ENCODE results near the gene LSM14B. TPM values are rescaled to one million over a fixed set of nuclear protein-coding genes. Genes with fewer than 3 reads are reported as not detected.
"Not testable (repeated sequence)": the region's sequence is repeated elsewhere in the genome, so short reads cannot be mapped to it uniquely, and the experiment has no call there.

Gene LSM14B
- 65.6 TPM for polyA plus RNA-seq (2012; ENCODE audit: insufficient read depth, insufficient read length, low read depth)

DNA sequence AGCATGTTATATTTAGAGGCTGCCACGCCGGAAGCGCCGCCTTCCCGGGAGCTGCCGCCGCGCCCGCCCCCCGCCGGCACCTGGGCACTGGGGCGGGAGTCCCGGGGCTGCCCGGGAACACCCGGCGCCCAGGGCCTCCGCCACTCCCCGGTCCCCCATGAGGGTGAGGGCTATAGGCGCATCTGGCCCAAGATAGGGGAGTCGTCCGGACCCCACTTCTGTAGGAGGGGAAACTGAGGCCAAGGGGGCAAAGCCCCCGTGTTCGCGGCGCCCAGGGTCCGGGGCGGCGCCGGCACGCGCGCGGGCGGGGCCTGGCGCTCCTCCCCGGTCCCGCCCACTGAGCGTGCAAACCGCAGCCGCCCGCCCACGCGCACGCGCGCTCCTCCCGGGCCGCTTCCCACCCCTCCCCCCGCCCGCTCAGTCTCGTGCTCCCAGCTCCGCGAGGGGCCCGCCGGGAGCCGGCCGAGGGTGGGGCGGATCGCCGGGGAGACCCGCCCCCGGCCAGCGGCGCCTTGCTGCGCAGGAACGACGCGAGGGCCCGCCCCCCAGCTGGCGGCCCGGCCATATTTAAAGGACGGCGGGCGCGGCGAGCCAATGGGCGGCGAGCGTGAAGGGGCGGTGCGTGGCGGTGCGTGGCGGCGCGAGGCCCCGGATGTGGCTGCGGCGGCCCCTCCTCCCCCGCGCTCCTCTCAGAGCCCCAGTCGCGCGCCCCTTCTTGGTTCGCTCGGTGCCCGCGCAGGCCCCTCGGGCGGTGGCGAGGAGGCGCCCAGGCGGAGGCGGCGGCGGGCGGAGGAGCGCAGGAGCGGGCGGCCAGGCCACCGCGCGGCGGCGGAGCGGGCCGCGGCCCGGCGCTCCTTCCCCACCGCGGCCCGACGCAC is at the start of gene LSM14B:
TSS of gene LSM14B (plus strand) at position 700 of the 878 bp plus-strand sequence. CDS start 192 bp downstream, outside the sequence.
- TF ChIP-seq, protein P1, sequence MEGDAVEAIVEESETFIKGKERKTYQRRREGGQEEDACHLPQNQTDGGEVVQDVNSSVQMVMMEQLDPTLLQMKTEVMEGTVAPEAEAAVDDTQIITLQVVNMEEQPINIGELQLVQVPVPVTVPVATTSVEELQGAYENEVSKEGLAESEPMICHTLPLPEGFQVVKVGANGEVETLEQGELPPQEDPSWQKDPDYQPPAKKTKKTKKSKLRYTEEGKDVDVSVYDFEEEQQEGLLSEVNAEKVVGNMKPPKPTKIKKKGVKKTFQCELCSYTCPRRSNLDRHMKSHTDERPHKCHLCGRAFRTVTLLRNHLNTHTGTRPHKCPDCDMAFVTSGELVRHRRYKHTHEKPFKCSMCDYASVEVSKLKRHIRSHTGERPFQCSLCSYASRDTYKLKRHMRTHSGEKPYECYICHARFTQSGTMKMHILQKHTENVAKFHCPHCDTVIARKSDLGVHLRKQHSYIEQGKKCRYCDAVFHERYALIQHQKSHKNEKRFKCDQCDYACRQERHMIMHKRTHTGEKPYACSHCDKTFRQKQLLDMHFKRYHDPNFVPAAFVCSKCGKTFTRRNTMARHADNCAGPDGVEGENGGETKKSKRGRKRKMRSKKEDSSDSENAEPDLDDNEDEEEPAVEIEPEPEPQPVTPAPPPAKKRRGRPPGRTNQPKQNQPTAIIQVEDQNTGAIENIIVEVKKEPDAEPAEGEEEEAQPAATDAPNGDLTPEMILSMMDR (IDR thresholded peaks at IDR 0.05; ENCODE audit: low read depth, low read length), result no peak
- Histone ChIP-seq H3K4me1 (peaks cover 6% of the 10 kb centered on the region; the same call in 1 of the 2 replicates), H3K9me3 (no peaks in the 10 kb centered on the region), H3K4me3 (ENCODE audit: low read depth, low read length) (peak within 1 kb of the TSS; percentile 74), H3K27me3 (no peaks in the 10 kb centered on the region), H3K36me3 (peaks cover 31% of the 10 kb centered on the region)
- DNase-seq, result peak; percentile 98

DNA sequence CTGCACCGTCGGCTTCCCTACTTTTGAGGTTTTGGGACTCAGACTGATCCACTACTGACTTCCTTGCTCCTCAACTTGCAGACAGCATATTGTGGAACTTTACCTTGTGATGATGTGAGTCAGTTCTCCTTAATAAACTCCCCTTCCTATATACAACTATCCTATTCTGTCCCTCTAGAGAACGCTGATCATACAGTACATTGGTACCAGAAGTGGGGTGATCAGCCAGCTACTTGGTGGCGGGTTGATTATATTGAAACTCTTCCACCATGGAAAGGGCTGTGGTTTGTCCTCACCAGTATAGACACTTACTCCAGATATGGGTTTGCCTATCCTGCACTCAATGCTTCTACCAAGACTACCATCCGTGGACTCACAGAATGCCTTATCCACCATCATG is 49.0 kb upstream of the LSM14B start:
- no peaks in the 10 kb centered on the region for H3K36me3 ChIP-seq
- DNase-seq, result no peak
- no peaks in the 10 kb centered on the region for H3K4me1 ChIP-seq
- no peak overlapping the region for H3K4me3 ChIP-seq (ENCODE audit: low read depth, low read length)
- peaks cover 6% of the 10 kb centered on the region; the same call in 1 of the 2 replicates for H3K9me3 ChIP-seq
- no peaks in the 10 kb centered on the region for H3K27me3 ChIP-seq
- TF ChIP-seq, protein P1 (IDR thresholded peaks at IDR 0.05; ENCODE audit: low read depth, low read length), result no peak

DNA sequence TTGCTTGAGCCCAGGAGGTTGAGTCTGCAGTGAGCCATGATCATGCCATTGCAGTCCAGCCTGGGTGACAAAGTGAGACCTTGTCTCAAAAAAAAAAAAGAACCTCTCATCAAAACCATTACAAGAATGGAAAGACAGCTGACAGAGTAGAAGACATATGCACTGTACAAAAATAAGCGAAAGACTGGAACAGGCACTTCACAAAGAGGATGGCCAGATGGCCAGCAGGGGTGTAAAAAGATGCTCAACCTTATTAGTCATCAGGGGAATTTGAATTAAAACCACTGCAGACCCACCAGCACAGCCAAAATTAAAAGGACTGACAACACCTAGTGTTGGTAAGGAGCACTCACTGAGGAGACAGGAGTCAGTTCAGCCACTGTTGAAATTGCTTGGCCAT is 43.1 kb upstream of the LSM14B start:
- Histone ChIP-seq H3K27me3 (no peaks in the 10 kb centered on the region; the same call in 1 of the 2 replicates), H3K4me1 (no peaks in the 10 kb centered on the region), H3K9me3 (peaks cover 6% of the 10 kb centered on the region; the same call in 1 of the 2 replicates), H3K36me3 (no peaks in the 10 kb centered on the region), H3K4me3 (ENCODE audit: low read depth, low read length) (no peak overlapping the region)
- no peak for DNase-seq
- TF ChIP-seq, protein P1 (IDR thresholded peaks at IDR 0.05; ENCODE audit: low read depth, low read length), result no peak

DNA sequence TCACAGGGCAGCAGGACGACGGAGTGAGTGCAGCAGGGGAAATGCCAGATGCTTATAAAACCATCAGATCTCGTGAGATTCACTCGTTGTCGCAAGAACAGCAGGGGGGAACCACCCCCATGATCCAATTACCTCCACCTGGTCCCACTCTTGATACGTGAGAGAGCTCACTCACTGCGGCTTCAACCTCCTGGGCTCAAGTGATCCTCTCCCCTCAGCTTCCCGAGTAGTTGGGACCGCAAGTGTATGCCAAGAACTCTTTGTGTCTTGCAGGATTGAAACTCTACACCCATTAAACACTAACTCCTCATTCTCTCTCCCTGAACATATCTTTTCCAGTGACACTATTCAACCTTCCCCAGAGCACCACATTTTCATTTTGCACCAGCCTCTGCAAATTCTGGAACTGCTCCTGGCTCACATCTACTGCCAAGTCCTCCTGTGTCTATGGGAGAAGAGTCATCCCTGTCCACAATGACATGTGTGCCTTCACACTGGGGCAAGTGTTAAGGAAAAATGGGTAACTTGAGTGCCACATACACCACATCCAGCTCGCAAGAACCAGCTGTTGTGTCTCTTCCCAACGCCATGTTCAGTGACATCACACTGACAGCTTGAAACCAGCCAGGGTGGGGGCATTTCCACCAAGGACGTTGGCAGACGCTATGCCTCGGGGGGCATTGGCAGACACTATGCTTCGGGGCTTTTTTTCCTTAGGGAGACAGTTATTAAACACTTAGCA is 41.9 kb upstream of the LSM14B start:
- no peaks in the 10 kb centered on the region; the same call in 1 of the 2 replicates for H3K27me3 ChIP-seq

DNA sequence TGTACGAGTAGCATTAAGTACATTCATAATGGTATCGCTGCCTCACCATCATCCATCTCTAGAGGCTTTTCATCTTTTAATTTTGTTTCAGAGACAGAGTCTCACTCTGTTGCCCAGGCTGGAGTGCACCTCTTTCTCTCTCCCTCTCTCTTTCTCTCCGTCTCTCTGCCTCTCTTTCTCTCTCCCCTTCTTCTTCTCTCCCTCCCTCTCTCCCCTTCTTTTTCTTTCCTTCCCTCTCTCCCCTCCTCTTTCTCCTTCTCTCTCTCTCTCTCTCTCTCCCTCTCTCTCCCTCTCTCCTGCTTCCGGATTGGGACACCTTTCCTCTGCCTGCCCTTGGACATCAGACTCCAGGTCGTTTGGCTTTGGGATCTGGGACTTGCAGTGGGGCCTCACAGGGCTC is 39.0 kb upstream of the LSM14B start:
- no peak overlapping the region for H3K4me3 ChIP-seq (ENCODE audit: low read depth, low read length)
- H3K9me3 ChIP-seq, result no peaks in the 10 kb centered on the region
- no peaks in the 10 kb centered on the region for H3K36me3 ChIP-seq
- TF ChIP-seq, protein P1 (IDR thresholded peaks at IDR 0.05; ENCODE audit: low read depth, low read length), result no peak
- no peaks in the 10 kb centered on the region; the same call in 1 of the 2 replicates for H3K27me3 ChIP-seq
- no peaks in the 10 kb centered on the region for H3K4me1 ChIP-seq
- DNase-seq, result no peak

More for the DNA sequence above, 41.9 kb upstream of the LSM14B start:
- Histone ChIP-seq H3K4me3 (ENCODE audit: low read depth, low read length) (no peak overlapping the region), H3K4me1 (no peaks in the 10 kb centered on the region), H3K36me3 (no peaks in the 10 kb centered on the region), H3K9me3 (peaks cover 6% of the 10 kb centered on the region; the same call in 1 of the 2 replicates)
- TF ChIP-seq, protein P1 (IDR thresholded peaks at IDR 0.05; ENCODE audit: low read depth, low read length), result no peak
- DNase-seq, result no peak

DNA sequence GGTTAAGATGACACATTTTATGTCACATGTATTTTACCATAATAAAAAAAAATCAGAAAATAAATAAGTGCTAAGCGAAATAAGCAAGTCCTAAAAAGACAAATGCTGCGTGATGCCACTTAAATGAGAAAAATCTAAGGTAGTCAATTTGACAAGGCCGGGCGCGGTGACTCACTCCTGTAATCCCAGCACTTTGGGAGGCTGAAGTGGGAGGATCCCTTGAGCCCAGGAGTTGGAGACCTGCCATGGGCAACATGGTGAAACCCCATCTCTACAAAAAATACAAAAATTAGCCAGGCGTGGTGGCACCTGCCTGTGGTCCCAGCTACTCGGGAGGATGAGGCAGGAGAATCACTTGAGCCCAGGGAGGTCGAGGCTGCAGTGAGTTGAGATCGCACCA is 38.1 kb upstream of the LSM14B start:
- DNase-seq; H3K36me3 ChIP-seq; H3K4me1 ChIP-seq; H3K27me3 ChIP-seq; H3K4me3 ChIP-seq (ENCODE audit: low read depth, low read length); H3K9me3 ChIP-seq: not testable (repeated sequence)

All from BE2C (cell line).